Activated CD4-positive, alpha-beta T cell treated with anti-CD3 and anti-CD28 coated beads for 36 hours (primary cell): Measurements from ENCODE around the gene C14orf180. TPM values are rescaled to one million over a fixed set of nuclear protein-coding genes. Genes with fewer than 3 reads are reported as not detected.
A peak's percentile ranks its signal among the peaks of the same experiment; 100 is the strongest.

ENCODE experiments used
- ATAC-seq: fragments of 200-7000 bp; cut with Tn5 transposase; one replicate; pipeline ENCODE4 v1.10.0; 2021; ENCODE audit warnings: mild to moderate bottlenecking, moderate library complexity
- CTCF ChIA-PET: fragments of 350-600 bp; sonication (Branson Sonifier 250); formaldehyde crosslinking; loops from one replicate; lab custom pipeline; 2021; ENCODE audit warnings: antibody characterized with exemption; lab: Charles Lee
- POLR2A ChIA-PET: fragments of 350-600 bp; sonication (Branson Sonifier 250); formaldehyde crosslinking; loops from one replicate; lab custom pipeline; 2021; ENCODE audit warnings: antibody characterized with exemption, inconsistent platforms; lab: Charles Lee
- DNase-seq: peaks from one replicate; pipeline ENCODE4 v3.0.0-alpha.2; 2020
- H3K27ac Mint-ChIP-seq: one replicate; pipeline ENCODE4 v1.8.0; 2021; ENCODE audit warnings: mixed read lengths
- H3K27me3 Mint-ChIP-seq: one replicate; pipeline ENCODE4 v1.8.0; 2021; ENCODE audit warnings: mixed read lengths
- H3K36me3 Mint-ChIP-seq: one replicate; pipeline ENCODE4 v1.8.0; 2021; ENCODE audit warnings: low read depth, mixed read lengths
- H3K4me1 Mint-ChIP-seq: one replicate; pipeline ENCODE4 v1.8.0; 2021; ENCODE audit warnings: mixed read lengths
- H3K4me3 Mint-ChIP-seq: one replicate; pipeline ENCODE4 v1.8.0; 2021; ENCODE audit warnings: mild to moderate bottlenecking, moderate library complexity, mixed read lengths
- H3K9me3 Mint-ChIP-seq: one replicate; pipeline ENCODE4 v1.8.0; 2021; ENCODE audit warnings: low read depth, mixed read lengths
- intact Hi-C, 2 experiments: fragments of 100-400 bp; cut with DNase I in 1 of 2; cut with micrococcal nuclease in 1 of 2; formaldehyde crosslinking; loops; one replicate each; pipeline versions ENCODE4 v1.14.2 to v1.15.1; 2022 to 2024; cut with DNase I, micrococcal nuclease
- total RNA-seq, 2 experiments: library from RNA; stranded (reverse); gene quantifications; one replicate each; pipeline ENCODE4 v1.2.3, GENCODE V29; 2021

C14orf180 gene
- total RNA-seq, 2 experiments from 2014 or later, result not detected

GRCh38 chr14:104593241-104593701, 13.7 kb downstream of the C14orf180 start:
- intact Hi-C loops, result no loop called here
- DNase-seq (no peak), ATAC-seq (no peak)
- CTCF ChIA-PET, result no interaction called here
- no peak overlapping the region for H3K4me3 Mint-ChIP-seq
- no peaks in the 10 kb centered on the region for H3K4me1 Mint-ChIP-seq
- no peaks in the 10 kb centered on the region for H3K36me3 Mint-ChIP-seq
- H3K9me3 Mint-ChIP-seq, result no peaks in the 10 kb centered on the region
- no peak overlapping the region for H3K27ac Mint-ChIP-seq
- POLR2A ChIA-PET, result no interaction called here
- H3K27me3 Mint-ChIP-seq, result peaks cover 8% of the 10 kb centered on the region

GRCh38 chr14:104593710-104594136, 14.2 kb downstream of the C14orf180 start:
- Mint-ChIP-seq H3K4me1 (no peaks in the 10 kb centered on the region), H3K9me3 (no peaks in the 10 kb centered on the region), H3K27me3 (peaks cover 8% of the 10 kb centered on the region), H3K27ac (no peak overlapping the region), H3K4me3 (no peak overlapping the region), H3K36me3 (no peaks in the 10 kb centered on the region)
- CTCF ChIA-PET, result no interaction called here
- no peak for DNase-seq
- intact Hi-C loops, result no loop called here
- POLR2A ChIA-PET, result no interaction called here
- no peak for ATAC-seq

- intact Hi-C loops, result no loop called here
- ChIA-PET CTCF (no interaction called here), POLR2A (no interaction called here)
- no peak overlapping the region for H3K4me3 Mint-ChIP-seq
- no peak for DNase-seq
- peaks cover 8% of the 10 kb centered on the region for H3K27me3 Mint-ChIP-seq
- no peaks in the 10 kb centered on the region for H3K36me3 Mint-ChIP-seq
- no peak for ATAC-seq
- no peak overlapping the region for H3K27ac Mint-ChIP-seq
- H3K9me3 Mint-ChIP-seq, result no peaks in the 10 kb centered on the region
- H3K4me1 Mint-ChIP-seq, result no peaks in the 10 kb centered on the region
Observed at GRCh38 chr14:104594310-104595046, 14.9 kb downstream of the C14orf180 start.

GRCh38 chr14:104595116-104595675, 15.6 kb downstream of the C14orf180 start:
- intact Hi-C loops, result no loop called here
- no peak overlapping the region for H3K27ac Mint-ChIP-seq
- POLR2A ChIA-PET, result no interaction called here
- H3K36me3 Mint-ChIP-seq, result no peaks in the 10 kb centered on the region
- peaks cover 10% of the 10 kb centered on the region for H3K27me3 Mint-ChIP-seq
- no peak for DNase-seq
- ATAC-seq, result no peak
- no peak overlapping the region for H3K4me3 Mint-ChIP-seq
- no peaks in the 10 kb centered on the region for H3K9me3 Mint-ChIP-seq
- CTCF ChIA-PET, result no interaction called here
- H3K4me1 Mint-ChIP-seq, result no peaks in the 10 kb centered on the region

- no peaks in the 10 kb centered on the region for H3K36me3 Mint-ChIP-seq
- intact Hi-C loops, result no loop called here
- no peaks in the 10 kb centered on the region for H3K9me3 Mint-ChIP-seq
- ATAC-seq (no peak), DNase-seq (no peak)
- H3K27me3 Mint-ChIP-seq, result peaks cover 14% of the 10 kb centered on the region
- H3K27ac Mint-ChIP-seq, result no peak overlapping the region
- ChIA-PET POLR2A (no interaction called here), CTCF (no interaction called here)
- H3K4me3 Mint-ChIP-seq, result no peak overlapping the region
- H3K4me1 Mint-ChIP-seq, result no peaks in the 10 kb centered on the region
Observed at GRCh38 chr14:104595911-104596450, 16.4 kb downstream of the C14orf180 start.

GRCh38 chr14:104596451-104596918, 16.9 kb downstream of the C14orf180 start:
- Mint-ChIP-seq H3K4me1 (no peaks in the 10 kb centered on the region), H3K27me3 (peaks cover 14% of the 10 kb centered on the region), H3K27ac (no peak overlapping the region), H3K4me3 (no peak overlapping the region), H3K36me3 (no peaks in the 10 kb centered on the region), H3K9me3 (no peaks in the 10 kb centered on the region)
- DNase-seq, result no peak
- ChIA-PET CTCF (no interaction called here), POLR2A (no interaction called here)
- intact Hi-C loops, result no loop called here
- ATAC-seq, result no peak

- Mint-ChIP-seq H3K27ac (no peak overlapping the region), H3K4me3 (no peak overlapping the region), H3K36me3 (no peaks in the 10 kb centered on the region), H3K27me3 (peaks cover 14% of the 10 kb centered on the region), H3K4me1 (no peaks in the 10 kb centered on the region), H3K9me3 (no peaks in the 10 kb centered on the region)
- DNase-seq, result no peak
- no peak for ATAC-seq
- intact Hi-C loops, result no loop called here
- ChIA-PET CTCF (no interaction called here), POLR2A (no interaction called here)
Observed at GRCh38 chr14:104596927-104597351, 17.4 kb downstream of the C14orf180 start.

- Mint-ChIP-seq H3K4me1 (no peaks in the 10 kb centered on the region), H3K9me3 (no peaks in the 10 kb centered on the region)
Observed at GRCh38 chr14:104597576-104597975, 18.0 kb downstream of the C14orf180 start.

GRCh38 chr14:104598039-104598909, 18.7 kb downstream of the C14orf180 start:
- ATAC-seq, result no peak
- ChIA-PET CTCF (interaction anchor here (0.6 kb wide), 1 partner anchor 448 kb away, joined by 3 read pairs; no protein-coding TSS in a partner anchor), POLR2A (no interaction called here)
- Mint-ChIP-seq H3K27me3 (peaks cover 17% of the 10 kb centered on the region), H3K27ac (no peak overlapping the region), H3K4me1 (no peaks in the 10 kb centered on the region), H3K9me3 (no peaks in the 10 kb centered on the region), H3K4me3 (no peak overlapping the region), H3K36me3 (no peaks in the 10 kb centered on the region)
- DNase-seq, result peak; percentile 0
- intact Hi-C loops, result no loop called here

More at GRCh38 chr14:104597576-104597975, 18.0 kb downstream of the C14orf180 start:
- Mint-ChIP-seq H3K27me3 (peaks cover 13% of the 10 kb centered on the region), H3K4me3 (no peak overlapping the region), H3K36me3 (no peaks in the 10 kb centered on the region), H3K27ac (no peak overlapping the region)
- CTCF ChIA-PET, result no interaction called here
- POLR2A ChIA-PET, result no interaction called here
- DNase-seq (no peak), ATAC-seq (no peak)
- intact Hi-C loops, result no loop called here

- CTCF ChIA-PET, result interaction anchor here (0.6 kb wide), 1 partner anchor 449 kb away, joined by 3 read pairs; no protein-coding TSS in a partner anchor
Observed at GRCh38 chr14:104598910-104599273, 19.3 kb downstream of the C14orf180 start.

GRCh38 chr14:104599446-104599845, 19.9 kb downstream of the C14orf180 start:
- Mint-ChIP-seq H3K36me3 (no peaks in the 10 kb centered on the region), H3K9me3 (no peaks in the 10 kb centered on the region), H3K27ac (no peak overlapping the region), H3K4me3 (no peak overlapping the region), H3K27me3 (peaks cover 21% of the 10 kb centered on the region), H3K4me1 (peaks cover 3% of the 10 kb centered on the region)
- ChIA-PET POLR2A (no interaction called here), CTCF (no interaction called here)
- peak; percentile 1 for DNase-seq
- intact Hi-C loops, result no loop called here
- no peak for ATAC-seq

More at GRCh38 chr14:104598910-104599273, 19.3 kb downstream of the C14orf180 start:
- Mint-ChIP-seq H3K36me3 (no peaks in the 10 kb centered on the region), H3K27ac (no peak overlapping the region), H3K27me3 (peaks cover 18% of the 10 kb centered on the region), H3K4me3 (no peak overlapping the region), H3K9me3 (no peaks in the 10 kb centered on the region), H3K4me1 (peaks cover under 1% of the 10 kb centered on the region)
- no peak for ATAC-seq
- POLR2A ChIA-PET, result no interaction called here
- DNase-seq, result peak; percentile 0
- intact Hi-C loops, result no loop called here
